Suprapubic skin (tissue), 4 donors: Measurements from ENCODE around the gene CTNNBL1. TPM values are rescaled to one million over a fixed set of nuclear protein-coding genes. Genes with fewer than 3 reads are reported as not detected.
A peak's percentile ranks its signal among the peaks of the same experiment; 100 is the strongest.
"Not testable (repeated sequence)": the region's sequence is repeated elsewhere in the genome, so short reads cannot be mapped to it uniquely, and the experiment has no call there.

Experiments used
- DNase-seq, 2 donors: peaks; one replicate each; pipeline ENCODE4 v3.0.0-alpha.2; 2019; ENCODE audit warnings: low spot score in 2 of 2
- H3K27ac ChIP-seq: fragments of 200-600 bp; sonication (generic); one replicate; pipeline ENCODE4 v1.5.1; 2019
- H3K27me3 ChIP-seq: fragments of 200-600 bp; sonication (generic); one replicate; pipeline ENCODE4 v1.5.1; 2019
- H3K36me3 ChIP-seq: fragments of 200-600 bp; sonication (generic); one replicate; pipeline ENCODE4 v1.5.1; 2019
- H3K4me1 ChIP-seq: fragments of 200-600 bp; sonication (generic); one replicate; pipeline ENCODE4 v1.5.1; 2019
- H3K4me3 ChIP-seq: fragments of 200-600 bp; sonication (generic); one replicate; pipeline ENCODE4 v1.5.1; 2019; ENCODE audit warnings: mild to moderate bottlenecking
- H3K9me3 ChIP-seq: fragments of 200-600 bp; sonication (generic); one replicate; pipeline ENCODE4 v1.5.1; 2019
- EP300 ChIP-seq: sonication (generic); formaldehyde crosslinking; IDR thresholded peaks from one replicate; pipeline ENCODE4 v1.6.1; 2017; ENCODE audit warnings: antibody characterized with exemption
- POLR2A ChIP-seq, 2 donors: fragments of 450-650 bp; IDR thresholded peaks; one replicate each; pipeline ENCODE4 v1.6.1; 2017; ENCODE audit warnings: antibody characterized with exemption in 2 of 2, mild to moderate bottlenecking in 2 of 2, moderate library complexity in 2 of 2
- POLR2AphosphoS5 ChIP-seq, 3 donors: sonication (generic); formaldehyde crosslinking; IDR thresholded peaks; one replicate each; pipeline ENCODE4 v1.6.1; 2017; ENCODE audit warnings: antibody characterized with exemption in 3 of 3
- WGBS: methylation state at CpG from one replicate; pipeline ENCODE4 v1.1.5; 2018; 5-methylcytosine and 5-hydroxymethylcytosine counted together
- total RNA-seq, 4 donors: library from RNA; depleted of rRNA; stranded (reverse); fragments of >200 nt; gene quantifications; one replicate each; pipeline ENCODE4 v1.1.0, GENCODE V29; 2016
- TF ChIP-seq, protein P1 (sequence below), 2 donors: fragments of 200-600 bp in 1 of 2; fragments of 450-650 bp in 1 of 2; sonication (generic) in 1 of 2; IDR thresholded peaks; one replicate each; pipeline ENCODE4 v1.5.1; 2016 to 2019; ENCODE audit warnings: antibody characterized with exemption in 2 of 2, mild to moderate bottlenecking in 1 of 2, moderate library complexity in 1 of 2

Gene CTNNBL1
- total RNA-seq, 4 donors from 2014 or later = 17.2 to 27.4 (median 26.1) TPM

DNA sequence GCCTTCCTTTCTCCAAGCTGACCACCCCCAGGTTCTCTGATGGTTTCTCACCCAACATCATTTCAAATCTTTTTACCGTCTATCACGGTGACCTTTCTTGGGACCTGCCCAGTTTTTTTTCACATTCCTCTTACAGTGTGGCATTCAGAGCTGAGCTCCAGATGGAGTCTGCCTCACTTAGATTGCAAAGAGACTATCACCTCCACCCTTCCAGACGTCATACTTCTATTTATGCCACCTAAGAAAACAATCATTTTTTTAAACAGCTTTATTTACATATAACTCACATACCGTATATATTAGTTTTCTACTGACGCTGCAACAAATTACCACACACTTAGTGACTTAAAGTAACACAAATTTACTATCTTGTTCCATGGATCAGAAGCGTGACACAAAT is 32.3 kb upstream of the CTNNBL1 start:
- Histone ChIP-seq H3K4me3 (no peak overlapping the region), H3K27me3 (no peaks in the 10 kb centered on the region), H3K4me1 (no peaks in the 10 kb centered on the region), H3K36me3 (no peaks in the 10 kb centered on the region), H3K9me3 (no peaks in the 10 kb centered on the region), H3K27ac (no peak overlapping the region)
- TF ChIP-seq EP300 (no peak), POLR2A (IDR thresholded peaks at IDR 0.05) (no peak), POLR2AphosphoS5 (IDR thresholded peaks at IDR 0.05) (no peak)
- TF ChIP-seq, protein P1, sequence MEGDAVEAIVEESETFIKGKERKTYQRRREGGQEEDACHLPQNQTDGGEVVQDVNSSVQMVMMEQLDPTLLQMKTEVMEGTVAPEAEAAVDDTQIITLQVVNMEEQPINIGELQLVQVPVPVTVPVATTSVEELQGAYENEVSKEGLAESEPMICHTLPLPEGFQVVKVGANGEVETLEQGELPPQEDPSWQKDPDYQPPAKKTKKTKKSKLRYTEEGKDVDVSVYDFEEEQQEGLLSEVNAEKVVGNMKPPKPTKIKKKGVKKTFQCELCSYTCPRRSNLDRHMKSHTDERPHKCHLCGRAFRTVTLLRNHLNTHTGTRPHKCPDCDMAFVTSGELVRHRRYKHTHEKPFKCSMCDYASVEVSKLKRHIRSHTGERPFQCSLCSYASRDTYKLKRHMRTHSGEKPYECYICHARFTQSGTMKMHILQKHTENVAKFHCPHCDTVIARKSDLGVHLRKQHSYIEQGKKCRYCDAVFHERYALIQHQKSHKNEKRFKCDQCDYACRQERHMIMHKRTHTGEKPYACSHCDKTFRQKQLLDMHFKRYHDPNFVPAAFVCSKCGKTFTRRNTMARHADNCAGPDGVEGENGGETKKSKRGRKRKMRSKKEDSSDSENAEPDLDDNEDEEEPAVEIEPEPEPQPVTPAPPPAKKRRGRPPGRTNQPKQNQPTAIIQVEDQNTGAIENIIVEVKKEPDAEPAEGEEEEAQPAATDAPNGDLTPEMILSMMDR (IDR thresholded peaks at IDR 0.05) = no peak
- DNase-seq = no peak
- WGBS = 80% methylated on average over 6 of the region's 6 CpGs

DNA sequence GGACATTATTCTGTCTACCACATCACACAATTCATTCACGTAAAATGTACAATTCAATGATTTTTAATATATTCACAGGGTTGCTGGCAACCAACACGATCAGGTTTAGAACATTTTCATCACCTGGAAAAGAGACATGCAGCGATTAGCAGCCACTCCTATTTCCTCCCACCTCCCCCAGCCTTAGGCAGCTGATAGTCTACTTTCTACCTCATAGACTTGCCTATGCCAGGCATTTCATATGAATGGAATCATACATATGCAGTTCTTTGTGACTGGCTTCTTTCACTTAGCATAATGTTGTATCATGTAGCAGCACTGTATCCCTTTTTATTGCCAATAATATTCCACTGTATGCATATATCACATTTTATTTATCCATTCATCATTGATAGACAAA is 31.5 kb upstream of the CTNNBL1 start:
- WGBS = 53% methylated on average over 3 of the region's 3 CpGs
- H3K27me3 ChIP-seq = no peaks in the 10 kb centered on the region
- no peaks in the 10 kb centered on the region for H3K9me3 ChIP-seq
- H3K27ac ChIP-seq = no peak overlapping the region
- no peaks in the 10 kb centered on the region for H3K36me3 ChIP-seq
- H3K4me3 ChIP-seq = no peak overlapping the region
- no peaks in the 10 kb centered on the region for H3K4me1 ChIP-seq
- DNase-seq = no peak
- TF ChIP-seq, protein P1 (IDR thresholded peaks at IDR 0.05) = no peak
- no peak for TF ChIP-seq EP300
- no peak for TF ChIP-seq POLR2A (IDR thresholded peaks at IDR 0.05)
- no peak for TF ChIP-seq POLR2AphosphoS5 (IDR thresholded peaks at IDR 0.05)

DNA sequence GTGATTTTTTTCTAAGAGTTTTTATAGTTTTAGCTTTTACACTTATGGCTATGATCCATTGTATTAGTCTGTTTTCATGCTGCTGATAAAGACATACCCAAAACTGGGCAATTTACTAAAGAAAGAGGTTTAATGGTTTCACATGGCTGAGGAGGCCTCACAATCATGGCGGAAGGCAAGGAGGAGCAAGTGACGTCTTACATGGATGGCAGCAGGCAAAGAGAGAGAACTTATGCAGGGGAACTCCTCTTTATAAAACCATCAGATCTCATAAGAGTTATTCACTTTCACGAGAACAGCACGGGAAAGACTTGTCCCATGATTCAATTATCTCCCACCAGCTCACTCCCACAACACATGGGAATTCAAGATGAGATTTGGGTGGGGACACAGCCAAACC is 29.2 kb upstream of the CTNNBL1 start:
- H3K36me3 ChIP-seq, H3K27ac ChIP-seq, H3K27me3 ChIP-seq, H3K9me3 ChIP-seq, H3K4me3 ChIP-seq, H3K4me1 ChIP-seq, DNase-seq: not testable (repeated sequence)
- WGBS = 87% methylated on average over 4 of the region's 4 CpGs

DNA sequence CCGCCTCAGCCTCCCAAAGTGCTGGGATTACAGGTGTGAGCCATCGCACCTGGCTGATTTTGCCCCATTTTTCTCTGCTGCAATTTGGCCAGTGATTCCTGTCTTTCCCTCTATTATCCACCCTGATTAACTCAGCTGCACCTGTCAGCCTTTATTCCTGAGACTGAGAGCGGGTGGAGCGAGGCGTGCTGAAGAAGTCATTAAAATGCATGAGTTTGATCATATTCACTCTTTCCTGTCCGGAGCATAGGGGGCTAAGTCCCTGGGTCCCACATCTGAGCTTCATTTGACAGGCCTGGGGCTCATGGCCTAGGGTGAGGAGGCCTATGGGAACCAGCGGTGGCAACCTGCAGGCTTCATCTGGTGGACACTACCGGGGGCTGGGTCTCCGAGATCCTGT is 25.7 kb upstream of the CTNNBL1 start:
- TF ChIP-seq, protein P1 (IDR thresholded peaks at IDR 0.05) = no peak
- no peak for TF ChIP-seq EP300
- no peak for TF ChIP-seq POLR2A (IDR thresholded peaks at IDR 0.05)
- no peak for TF ChIP-seq POLR2AphosphoS5 (IDR thresholded peaks at IDR 0.05)
- H3K36me3 ChIP-seq = no peaks in the 10 kb centered on the region
- H3K4me3 ChIP-seq = no peak overlapping the region
- peaks cover 6% of the 10 kb centered on the region for H3K4me1 ChIP-seq
- 90% methylated on average over 9 of the region's 9 CpGs for WGBS
- no peak overlapping the region for H3K27ac ChIP-seq
- H3K27me3 ChIP-seq = peaks cover 23% of the 10 kb centered on the region
- no peaks in the 10 kb centered on the region for H3K9me3 ChIP-seq
- no peak for DNase-seq

DNA sequence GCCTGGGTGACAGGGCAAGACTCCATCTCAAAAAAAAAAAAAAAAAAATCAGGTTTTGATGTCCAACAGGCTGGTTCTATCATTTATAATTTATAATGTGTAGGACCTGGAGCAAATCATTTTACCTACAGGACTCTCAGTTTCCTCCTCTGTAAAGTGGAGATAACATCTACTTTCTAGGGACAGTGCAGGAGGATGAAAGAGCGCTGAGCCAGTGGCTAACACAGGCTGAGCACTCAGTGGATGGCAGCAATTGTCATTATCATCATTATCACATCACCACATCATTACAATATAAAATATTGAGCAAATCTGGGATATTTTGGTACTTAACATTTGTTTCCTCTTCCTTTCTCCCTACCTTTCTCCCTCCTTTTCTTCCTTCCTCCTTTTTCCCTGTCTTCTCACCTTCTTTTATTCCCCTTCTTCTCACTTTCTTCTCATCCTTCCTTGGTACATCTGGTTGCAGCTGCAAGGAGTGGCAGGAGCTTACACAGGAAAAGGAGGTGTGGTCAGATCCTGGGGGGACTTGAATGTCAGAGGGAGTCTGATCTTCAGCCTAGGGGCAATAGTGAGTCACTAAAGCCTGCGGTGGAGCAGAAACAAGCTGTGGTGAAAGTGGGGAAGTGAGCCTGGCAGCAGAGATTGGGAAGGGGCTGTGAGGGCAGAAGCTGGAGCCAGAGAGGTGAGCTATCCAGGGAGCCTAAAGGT is 24.6 kb upstream of the CTNNBL1 start:
- Histone ChIP-seq H3K9me3 (no peaks in the 10 kb centered on the region), H3K27ac (no peak overlapping the region), H3K27me3 (peaks cover 23% of the 10 kb centered on the region), H3K4me1 (peaks cover 6% of the 10 kb centered on the region), H3K36me3 (no peaks in the 10 kb centered on the region), H3K4me3 (no peak overlapping the region)
- 51% methylated on average over 2 of the region's 2 CpGs for WGBS
- DNase-seq = no peak
- no peak for TF ChIP-seq POLR2A (IDR thresholded peaks at IDR 0.05)
- TF ChIP-seq, protein P1 (IDR thresholded peaks at IDR 0.05) = no peak
- TF ChIP-seq EP300 = no peak
- no peak for TF ChIP-seq POLR2AphosphoS5 (IDR thresholded peaks at IDR 0.05)

DNA sequence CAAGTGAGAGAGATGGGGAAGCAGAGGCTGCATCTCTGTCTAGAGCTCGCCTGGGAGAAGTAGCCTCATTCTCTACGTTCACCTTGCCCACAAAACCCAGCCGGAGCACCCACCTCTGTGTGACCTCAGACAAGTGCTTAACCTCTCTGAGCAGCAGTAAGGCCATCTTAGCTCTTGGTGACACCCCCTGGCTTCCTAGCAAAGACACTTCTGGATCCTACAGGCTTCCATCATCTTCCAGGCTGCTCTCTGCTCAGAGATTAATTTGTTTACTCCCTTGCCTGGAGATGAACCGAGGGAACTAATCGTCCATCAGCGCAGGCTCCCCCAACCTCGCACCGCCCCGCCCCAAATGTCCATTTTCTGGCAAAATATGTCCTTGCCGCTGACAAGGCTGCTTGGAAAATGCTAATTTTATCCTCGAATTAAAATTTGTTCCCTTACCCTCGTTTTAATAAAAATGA is 24.0 kb upstream of the CTNNBL1 start:
- Histone ChIP-seq H3K36me3 (no peaks in the 10 kb centered on the region), H3K4me3 (peak overlapping the region; percentile 25), H3K9me3 (no peaks in the 10 kb centered on the region), H3K27me3 (peaks cover 23% of the 10 kb centered on the region), H3K27ac (no peak overlapping the region), H3K4me1 (peaks cover 6% of the 10 kb centered on the region)
- WGBS = 57% methylated on average over 12 of the region's 12 CpGs
- no peak for DNase-seq
- TF ChIP-seq POLR2A (IDR thresholded peaks at IDR 0.05) = no peak
- no peak for TF ChIP-seq EP300
- TF ChIP-seq, protein P1 (IDR thresholded peaks at IDR 0.05) = no peak
- TF ChIP-seq POLR2AphosphoS5 (IDR thresholded peaks at IDR 0.05) = no peak
